Karpas-422 (cell line): ENCODE results near the gene TCAP. TPM values are rescaled to one million over a fixed set of nuclear protein-coding genes. Genes with fewer than 3 reads are reported as not detected.
"Not testable (repeated sequence)": the region's sequence is repeated elsewhere in the genome, so short reads cannot be mapped to it uniquely, and the experiment has no call there.

Experiments used
- DNase-seq: peaks from one replicate; pipeline ENCODE4 v3.0.0-alpha.2; 2015
- H2AFZ ChIP-seq: fragments of 200-600 bp; sonication (generic); 2 replicates; pipeline ENCODE4 v1.6.1; 2014; ENCODE audit warnings: antibody characterized with exemption, low read length, mixed read lengths
- H3K27ac ChIP-seq: fragments of 200-600 bp; sonication (generic); 2 replicates; pipeline ENCODE4 v1.5.1; 2014; ENCODE audit warnings: mild to moderate bottlenecking, low read length, moderate library complexity
- H3K27me3 ChIP-seq: fragments of 200-600 bp; sonication (generic); 2 replicates; pipeline ENCODE4 v1.6.1; 2014; ENCODE audit warnings: low read length, mixed read lengths
- H3K36me3 ChIP-seq: fragments of 200-600 bp; sonication (generic); 2 replicates; pipeline ENCODE4 v1.6.1; 2014; ENCODE audit warnings: low read length, mixed read lengths; ENCODE audit not compliant: insufficient read depth
- H3K4me1 ChIP-seq: fragments of 200-600 bp; sonication (generic); 2 replicates; pipeline ENCODE4 v1.6.1; 2014; ENCODE audit warnings: mild to moderate bottlenecking, low read length, mixed read lengths
- H3K4me2 ChIP-seq: fragments of 200-600 bp; sonication (generic); 2 replicates; pipeline ENCODE4 v1.6.1; 2014; ENCODE audit warnings: low read length, low read depth, mild to moderate bottlenecking; ENCODE audit not compliant: poor library complexity, severe bottlenecking
- H3K4me3 ChIP-seq: fragments of 200-600 bp; sonication (generic); 2 replicates; pipeline ENCODE4 v1.5.1; 2014; ENCODE audit warnings: mild to moderate bottlenecking, antibody characterized with exemption, low read length, mixed read lengths
- H3K79me2 ChIP-seq: fragments of 200-600 bp; sonication (generic); 2 replicates; pipeline ENCODE4 v1.6.1; 2014; ENCODE audit warnings: mild to moderate bottlenecking, low read length, mixed read lengths
- H3K9ac ChIP-seq: fragments of 200-600 bp; sonication (generic); 2 replicates; pipeline ENCODE4 v1.6.0; 2014; ENCODE audit warnings: low read length
- H3K9me2 ChIP-seq: fragments of 200-600 bp; sonication (generic), shearing (Covaris generic); replicated peaks from 2 replicates; pipeline ENCODE4 v1.6.0; 2014; ENCODE audit warnings: mild to moderate bottlenecking, low read length, moderate library complexity; ENCODE audit not compliant: insufficient read depth
- H3K9me3 ChIP-seq: fragments of 300-700, 200-600 bp; sonication (generic); 2 replicates; pipeline ENCODE4 v1.6.1; 2014; ENCODE audit warnings: low read length, mixed read lengths
- H4K20me1 ChIP-seq: fragments of 200-600 bp; sonication (generic); 2 replicates; pipeline ENCODE4 v1.6.1; 2014; ENCODE audit warnings: mild to moderate bottlenecking, antibody characterized with exemption, low read length, low read depth; ENCODE audit not compliant: insufficient read depth
- total RNA-seq: library from RNA; depleted of rRNA; stranded (reverse); fragments of >200 nt; shearing (Covaris generic); gene quantifications from 2 replicates; pipeline ENCODE4 v1.2.3, GENCODE V29; 2014; ENCODE audit warnings: low replicate concordance

TCAP gene
- total RNA-seq, 1 experiment from 2014 or later: 1.5 TPM

DNA sequence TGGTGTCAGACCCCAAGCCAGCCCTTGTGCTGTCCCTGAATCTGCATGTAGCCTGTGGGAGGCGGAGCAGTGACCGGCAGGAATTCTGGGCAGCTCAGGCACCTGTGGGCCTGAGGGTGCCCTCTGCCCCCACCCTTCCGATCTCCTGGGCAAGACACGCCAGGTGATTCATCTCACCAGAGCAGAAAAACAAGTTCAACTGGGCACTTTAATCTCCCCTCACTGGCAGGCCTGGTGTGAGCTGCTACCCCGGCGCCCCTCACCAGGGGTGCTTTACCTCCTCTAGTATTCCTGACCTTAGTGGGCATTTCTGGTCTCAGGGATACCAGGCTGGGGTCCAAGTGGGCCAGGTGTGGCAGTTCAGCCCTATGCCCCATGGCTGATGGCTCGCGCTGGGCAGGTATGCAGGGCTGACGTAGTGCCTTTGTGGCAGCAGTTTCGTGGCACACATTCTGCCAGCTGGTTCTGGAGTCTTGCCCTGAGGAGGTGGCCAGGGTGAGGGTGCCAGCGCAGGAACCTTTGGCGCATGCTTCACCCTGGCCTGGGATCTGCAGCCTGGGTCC, 40.7 kb downstream of the TCAP start:
- Histone ChIP-seq H3K27ac (no peak overlapping the region), H3K79me2 (no peaks in the 10 kb centered on the region), H3K4me3 (no peak overlapping the region), H3K9me2 (no peaks in the 10 kb centered on the region), H3K4me2 (no peak overlapping the region), H3K9me3 (no peaks in the 10 kb centered on the region), H3K36me3 (no peaks in the 10 kb centered on the region), H4K20me1 (no peaks in the 10 kb centered on the region), H3K9ac (no peak overlapping the region), H2AFZ (no peak overlapping the region), H3K27me3 (no peaks in the 10 kb centered on the region), H3K4me1 (peaks cover 7% of the 10 kb centered on the region)
- no peak for DNase-seq

DNA sequence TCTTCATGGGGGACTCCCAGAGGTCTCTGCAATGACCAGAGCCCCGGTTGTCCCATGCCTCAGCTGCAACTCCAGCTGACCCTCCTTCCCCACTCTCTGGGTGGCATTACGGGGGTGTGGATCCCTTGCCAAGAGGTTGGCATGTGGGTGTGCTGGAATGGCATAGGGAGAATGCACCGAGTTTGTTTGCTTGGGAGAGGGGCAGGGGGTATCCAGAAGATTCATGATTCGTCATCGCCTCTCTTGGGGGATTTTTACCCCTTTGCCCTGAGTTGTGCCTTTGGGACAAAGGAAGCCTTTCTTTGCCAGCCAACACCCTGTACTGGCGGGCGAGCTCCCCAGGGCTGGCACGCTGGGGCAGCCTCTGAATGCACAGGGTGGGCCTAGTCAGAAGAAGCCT, 41.2 kb downstream of the TCAP start:
- Histone ChIP-seq H3K4me2 (no peak overlapping the region), H3K9ac (no peak overlapping the region)

DNA sequence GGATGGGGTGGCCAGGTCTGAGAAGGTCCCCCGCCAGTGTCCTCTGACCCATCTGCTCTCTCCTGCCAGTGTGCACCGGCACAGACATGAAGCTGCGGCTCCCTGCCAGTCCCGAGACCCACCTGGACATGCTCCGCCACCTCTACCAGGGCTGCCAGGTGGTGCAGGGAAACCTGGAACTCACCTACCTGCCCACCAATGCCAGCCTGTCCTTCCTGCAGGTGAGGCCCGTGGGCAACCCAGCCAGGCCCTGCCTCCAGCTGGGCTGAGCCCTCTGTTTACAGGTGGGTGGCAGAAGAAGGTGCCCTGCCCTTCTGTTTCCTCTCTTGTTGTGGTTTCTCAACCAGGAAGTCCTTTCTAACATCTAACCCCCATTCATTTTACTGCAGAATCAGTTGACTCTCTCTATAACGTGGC, 41.8 kb downstream of the TCAP start:
- Histone ChIP-seq H3K4me3 (no peak overlapping the region), H3K4me2 (no peak overlapping the region), H3K79me2 (no peaks in the 10 kb centered on the region), H3K4me1 (peaks cover 7% of the 10 kb centered on the region), H3K9me2 (no peaks in the 10 kb centered on the region), H3K27me3 (no peaks in the 10 kb centered on the region), H3K36me3 (no peaks in the 10 kb centered on the region), H3K9ac (no peak overlapping the region), H4K20me1 (no peaks in the 10 kb centered on the region), H3K9me3 (no peaks in the 10 kb centered on the region), H2AFZ (no peak overlapping the region), H3K27ac (no peak overlapping the region)
- DNase-seq: no peak

More for the DNA sequence above, 41.2 kb downstream of the TCAP start:
- no peaks in the 10 kb centered on the region for H3K9me3 ChIP-seq
- H3K36me3 ChIP-seq: no peaks in the 10 kb centered on the region
- H4K20me1 ChIP-seq: no peaks in the 10 kb centered on the region
- H3K9me2 ChIP-seq: no peaks in the 10 kb centered on the region
- H3K4me3 ChIP-seq: no peak overlapping the region
- H3K27ac ChIP-seq: no peak overlapping the region
- no peak for DNase-seq
- H2AFZ ChIP-seq: no peak overlapping the region
- peaks cover 7% of the 10 kb centered on the region for H3K4me1 ChIP-seq
- H3K27me3 ChIP-seq: no peaks in the 10 kb centered on the region
- no peaks in the 10 kb centered on the region for H3K79me2 ChIP-seq

DNA sequence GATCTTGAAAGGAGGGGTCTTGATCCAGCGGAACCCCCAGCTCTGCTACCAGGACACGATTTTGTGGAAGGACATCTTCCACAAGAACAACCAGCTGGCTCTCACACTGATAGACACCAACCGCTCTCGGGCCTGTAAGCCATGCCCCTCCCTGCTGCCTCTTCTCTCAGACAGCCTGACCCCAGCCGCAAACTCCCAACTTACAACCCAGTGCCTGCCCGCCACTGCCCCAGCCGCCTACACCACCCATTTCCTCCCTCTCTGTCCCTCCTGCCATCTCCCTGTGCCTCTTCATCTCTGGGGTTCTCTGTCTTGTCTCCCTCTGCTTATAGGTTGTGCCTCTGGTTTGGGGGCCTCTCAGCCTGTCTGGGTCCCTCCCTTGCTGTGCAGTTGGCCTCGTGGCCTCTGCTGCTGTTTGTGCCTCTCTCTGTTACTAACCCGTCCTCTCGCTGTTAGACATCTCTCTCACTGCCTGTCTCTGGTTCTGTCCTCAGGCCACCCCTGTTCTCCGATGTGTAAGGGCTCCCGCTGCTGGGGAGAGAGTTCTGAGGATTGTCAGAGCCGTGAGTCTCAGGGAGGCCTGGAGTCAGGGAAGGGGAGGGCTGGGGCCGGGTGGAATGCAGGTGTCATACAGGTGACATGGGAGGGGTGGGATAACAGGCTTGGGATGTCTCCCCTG, 44.3 kb downstream of the TCAP start:
- no peak overlapping the region for H2AFZ ChIP-seq
- H3K36me3 ChIP-seq: no peaks in the 10 kb centered on the region
- no peaks in the 10 kb centered on the region for H3K27me3 ChIP-seq
- no peak overlapping the region for H3K4me3 ChIP-seq
- peaks cover 7% of the 10 kb centered on the region for H3K4me1 ChIP-seq
- no peak overlapping the region for H3K27ac ChIP-seq
- H3K9me3 ChIP-seq: no peaks in the 10 kb centered on the region
- no peak overlapping the region for H3K4me2 ChIP-seq
- H3K9me2 ChIP-seq: no peaks in the 10 kb centered on the region
- no peak overlapping the region for H3K9ac ChIP-seq
- no peaks in the 10 kb centered on the region for H3K79me2 ChIP-seq
- H4K20me1 ChIP-seq: no peaks in the 10 kb centered on the region
- no peak for DNase-seq

DNA sequence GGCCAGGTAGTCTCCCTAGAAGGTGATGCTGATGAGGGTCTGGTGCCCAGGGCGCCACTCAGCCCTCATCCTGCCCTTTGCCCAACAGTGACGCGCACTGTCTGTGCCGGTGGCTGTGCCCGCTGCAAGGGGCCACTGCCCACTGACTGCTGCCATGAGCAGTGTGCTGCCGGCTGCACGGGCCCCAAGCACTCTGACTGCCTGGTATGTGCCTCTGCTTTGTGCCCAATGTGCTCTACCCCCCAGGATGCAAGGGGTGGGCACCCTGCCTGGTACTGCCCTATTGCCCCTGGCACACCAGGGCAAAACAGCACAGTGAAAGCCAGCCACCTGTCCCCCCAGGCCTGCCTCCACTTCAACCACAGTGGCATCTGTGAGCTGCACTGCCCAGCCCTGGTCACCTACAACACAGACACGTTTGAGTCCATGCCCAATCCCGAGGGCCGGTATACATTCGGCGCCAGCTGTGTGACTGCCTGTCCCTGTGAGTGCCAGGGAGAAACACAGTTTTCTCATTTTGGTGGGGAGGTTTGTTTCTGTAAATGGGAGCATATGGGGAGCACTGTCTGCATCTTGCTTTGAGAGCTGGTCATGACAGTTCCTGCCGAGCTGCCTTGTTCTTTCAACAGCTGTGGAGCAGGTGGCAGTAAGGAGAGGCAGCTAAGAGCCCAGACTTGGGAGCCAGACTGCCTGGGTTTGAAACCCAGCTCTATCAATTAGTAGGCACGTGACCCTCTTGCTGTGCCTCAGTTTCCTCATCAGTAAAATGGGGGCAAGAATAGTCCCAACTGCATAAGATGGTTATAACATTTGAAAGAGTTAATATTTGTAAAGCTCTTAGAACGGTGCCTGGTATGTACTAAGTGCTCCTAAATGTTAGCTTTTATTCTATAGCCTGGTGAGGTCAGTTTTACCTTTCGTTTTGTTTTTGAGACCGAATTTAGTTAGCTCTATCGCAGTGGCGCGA, 45.1 kb downstream of the TCAP start:
- H3K4me3 ChIP-seq: no peak overlapping the region
- H3K36me3 ChIP-seq: no peaks in the 10 kb centered on the region
- H3K4me2 ChIP-seq: no peak overlapping the region
- H3K4me1 ChIP-seq: peaks cover 7% of the 10 kb centered on the region
- no peak for DNase-seq
- no peaks in the 10 kb centered on the region for H4K20me1 ChIP-seq
- no peaks in the 10 kb centered on the region for H3K9me2 ChIP-seq
- no peaks in the 10 kb centered on the region for H3K27me3 ChIP-seq
- H3K9ac ChIP-seq: no peak overlapping the region
- H3K9me3 ChIP-seq: no peaks in the 10 kb centered on the region
- no peak overlapping the region for H3K27ac ChIP-seq
- no peaks in the 10 kb centered on the region for H3K79me2 ChIP-seq
- no peak overlapping the region for H2AFZ ChIP-seq

DNA sequence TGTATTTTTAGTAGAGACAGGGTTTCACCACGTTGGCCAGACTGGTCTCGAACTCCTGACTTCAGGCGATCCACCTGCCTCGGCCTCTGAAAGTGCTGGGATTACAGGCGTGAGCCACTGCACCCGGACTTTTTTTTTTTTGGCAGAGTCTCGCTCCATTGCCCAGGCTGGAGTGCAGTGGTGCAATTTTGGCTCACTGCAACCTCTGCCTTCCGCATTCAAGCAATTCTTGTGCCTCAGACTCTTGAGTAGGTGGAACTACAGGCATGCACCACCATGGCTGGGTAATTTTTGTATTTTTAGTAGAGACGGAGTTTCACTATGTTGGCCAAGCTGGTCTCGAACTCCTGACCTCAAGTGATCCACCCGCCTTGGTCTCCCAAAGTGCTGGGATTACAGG, 45.9 kb downstream of the TCAP start:
- DNase-seq, H3K9ac ChIP-seq, H3K79me2 ChIP-seq, H3K36me3 ChIP-seq, H3K4me2 ChIP-seq, H3K27ac ChIP-seq, H3K27me3 ChIP-seq, H4K20me1 ChIP-seq, H2AFZ ChIP-seq, H3K9me3 ChIP-seq, H3K9me2 ChIP-seq, H3K4me1 ChIP-seq, H3K4me3 ChIP-seq: not testable (repeated sequence)

DNA sequence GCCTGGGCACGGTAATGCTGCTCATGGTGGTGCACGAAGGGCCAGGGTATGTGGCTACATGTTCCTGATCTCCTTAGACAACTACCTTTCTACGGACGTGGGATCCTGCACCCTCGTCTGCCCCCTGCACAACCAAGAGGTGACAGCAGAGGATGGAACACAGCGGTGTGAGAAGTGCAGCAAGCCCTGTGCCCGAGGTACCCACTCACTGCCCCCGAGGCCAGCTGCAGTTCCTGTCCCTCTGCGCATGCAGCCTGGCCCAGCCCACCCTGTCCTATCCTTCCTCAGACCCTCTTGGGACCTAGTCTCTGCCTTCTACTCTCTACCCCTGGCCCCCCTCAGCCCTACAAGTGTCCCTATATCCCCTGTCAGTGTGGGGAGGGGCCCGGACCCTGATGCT, 46.7 kb downstream of the TCAP start:
- H3K4me1 ChIP-seq: peaks cover 7% of the 10 kb centered on the region
- no peak overlapping the region for H3K27ac ChIP-seq
- no peaks in the 10 kb centered on the region for H3K36me3 ChIP-seq
- H3K79me2 ChIP-seq: no peaks in the 10 kb centered on the region
- H2AFZ ChIP-seq: no peak overlapping the region
- H3K9ac ChIP-seq: no peak overlapping the region
- no peaks in the 10 kb centered on the region for H3K9me2 ChIP-seq
- H3K4me2 ChIP-seq: no peak overlapping the region
- no peaks in the 10 kb centered on the region for H3K9me3 ChIP-seq
- DNase-seq: no peak
- H3K4me3 ChIP-seq: no peak overlapping the region
- no peaks in the 10 kb centered on the region for H3K27me3 ChIP-seq
- H4K20me1 ChIP-seq: no peaks in the 10 kb centered on the region

DNA sequence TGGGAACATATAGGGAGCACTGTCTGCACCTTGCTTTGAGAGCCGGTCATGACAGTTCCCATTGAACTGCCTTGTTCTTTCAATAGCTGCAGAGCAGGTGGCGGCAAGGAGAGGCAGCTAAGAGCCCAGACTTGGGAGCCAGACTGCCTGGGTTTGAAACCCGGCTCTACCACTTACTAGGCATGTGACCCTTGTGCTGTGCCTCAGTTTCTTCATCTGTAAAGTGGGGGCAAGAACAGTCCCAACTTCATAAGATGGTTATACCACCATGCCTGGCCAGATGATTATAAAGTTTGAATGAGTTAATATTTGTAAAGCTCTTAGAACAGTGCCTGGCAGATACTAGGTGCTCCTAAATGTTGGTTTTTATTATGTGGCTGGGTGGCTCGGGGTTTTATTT, 49.1 kb downstream of the TCAP start:
- H3K9me3 ChIP-seq: no peaks in the 10 kb centered on the region
- no peaks in the 10 kb centered on the region for H3K79me2 ChIP-seq
- no peak overlapping the region for H3K4me3 ChIP-seq
- H3K9me2 ChIP-seq: no peaks in the 10 kb centered on the region
- no peaks in the 10 kb centered on the region for H3K27me3 ChIP-seq
- no peak overlapping the region for H3K27ac ChIP-seq
- no peak overlapping the region for H2AFZ ChIP-seq
- no peak for DNase-seq
- no peak overlapping the region for H3K9ac ChIP-seq
- no peaks in the 10 kb centered on the region for H3K36me3 ChIP-seq
- H4K20me1 ChIP-seq: no peaks in the 10 kb centered on the region
- no peak overlapping the region for H3K4me2 ChIP-seq
- H3K4me1 ChIP-seq: peaks cover under 1% of the 10 kb centered on the region
